OCI-LY3 (cell line): ENCODE data around the gene PCDHB14.
"Not testable (repeated sequence)": the region's sequence is repeated elsewhere in the genome, so short reads cannot be mapped to it uniquely, and the experiment has no call there.

Experiments
- H2AFZ ChIP-seq: fragments of 200-600, 300-600 bp; shearing (Covaris generic); 2 replicates; pipeline ENCODE4 v1.6.0; 2014; ENCODE audit warnings: antibody characterized with exemption, low read depth, low read length
- H3K27ac ChIP-seq: fragments of 200-600, 300-600 bp; sonication (generic); 2 replicates; pipeline ENCODE4 v1.5.1; 2014; ENCODE audit warnings: mild to moderate bottlenecking, low read length, moderate library complexity, mixed read lengths
- H3K27me3 ChIP-seq: fragments of 200-600, 300-600 bp; sonication (generic); 2 replicates; pipeline ENCODE4 v1.6.1; 2014; ENCODE audit warnings: low read depth, low read length, mixed read lengths
- H3K36me3 ChIP-seq: fragments of 200-600, 300-600 bp; sonication (generic); replicated peaks from 2 replicates; pipeline ENCODE3; 2014; ENCODE audit warnings: low read depth, low read length, mixed read lengths
- H3K4me1 ChIP-seq: fragments of 300-600, 200-600 bp; sonication (generic); 2 replicates; pipeline ENCODE4 v1.6.1; 2014; ENCODE audit warnings: low read length, mixed read lengths
- H3K4me2 ChIP-seq: fragments of 200-600, 300-600 bp; sonication (generic); 2 replicates; pipeline ENCODE4 v1.6.1; 2014; ENCODE audit warnings: low read length, mixed read lengths
- H3K4me3 ChIP-seq: fragments of 300-600, 200-600 bp; sonication (generic); 2 replicates; pipeline ENCODE4 v1.5.1; 2014; ENCODE audit warnings: antibody characterized with exemption, mild to moderate bottlenecking, low read length, moderate library complexity
- H3K79me2 ChIP-seq: fragments of 300-600, 200-600 bp; shearing (Covaris generic); 2 replicates; pipeline ENCODE4 v1.6.1; 2014; ENCODE audit warnings: mild to moderate bottlenecking, low read length, mixed read lengths
- H3K9ac ChIP-seq: fragments of 300-600, 200-600 bp; shearing (Covaris generic); 2 replicates; pipeline ENCODE4 v1.6.0; 2014; ENCODE audit warnings: mild to moderate bottlenecking, low read length, moderate library complexity
- H3K9me3 ChIP-seq: fragments of 200-600, 300-600 bp; shearing (Covaris generic); 2 replicates; pipeline ENCODE4 v1.6.1; 2014; ENCODE audit warnings: low read length, mixed read lengths; ENCODE audit not compliant: insufficient read depth
- H4K20me1 ChIP-seq: fragments of 200-600, 300-600 bp; sonication (generic); 2 replicates; pipeline ENCODE4 v1.6.1; 2016; ENCODE audit warnings: low read length, mixed read lengths; ENCODE audit not compliant: insufficient read depth
- CTCF ChIP-seq: fragments of 200-600, 300-600 bp; sonication (generic); IDR thresholded peaks from 2 replicates; pipeline ENCODE4 v1.5.1; 2014; ENCODE audit warnings: antibody characterized with exemption, low read length, low read depth
- EZH2phosphoT487 ChIP-seq: fragments of 200-600 bp; shearing (Covaris generic); IDR thresholded peaks from 2 replicates; pipeline ENCODE4 v1.6.1; 2018; ENCODE audit warnings: antibody characterized with exemption, mixed run types, low read depth

PCDHB14 gene

GRCh38 chr5:141208478-141208877 lies 14.7 kb upstream of the PCDHB14 start, which contains the start of gene PCDHB12:
PCDHB12 (plus strand) TSS chr5:141208719; CDS start chr5:141208908, 189 bp downstream.
- H3K9me3 ChIP-seq = no peaks in the 10 kb centered on the region
- no peaks in the 10 kb centered on the region for H3K36me3 ChIP-seq
- no peaks in the 10 kb centered on the region for H3K79me2 ChIP-seq
- no peak within 1 kb of the TSS for H3K27ac ChIP-seq
- H3K4me2 ChIP-seq = no peak within 1 kb of the TSS
- no peaks in the 10 kb centered on the region for H3K27me3 ChIP-seq
- no peaks in the 10 kb centered on the region for H4K20me1 ChIP-seq
- no peak within 1 kb of the TSS for H3K4me3 ChIP-seq
- no peak within 1 kb of the TSS for H3K9ac ChIP-seq
- H3K4me1 ChIP-seq = no peaks in the 10 kb centered on the region
- TF ChIP-seq CTCF (no peak), EZH2phosphoT487 (no peak)
- H2AFZ ChIP-seq = no peak within 1 kb of the TSS

- not testable (repeated sequence) for H3K27me3 ChIP-seq, H3K27ac ChIP-seq, H2AFZ ChIP-seq, H4K20me1 ChIP-seq, H3K9me3 ChIP-seq, H3K79me2 ChIP-seq, H3K36me3 ChIP-seq, H3K9ac ChIP-seq, H3K4me3 ChIP-seq, H3K4me2 ChIP-seq, H3K4me1 ChIP-seq
Observed at GRCh38 chr5:141210281-141210680, 12.9 kb upstream of the PCDHB14 start.

GRCh38 chr5:141210849-141211248 lies 12.3 kb upstream of the PCDHB14 start:
- not testable (repeated sequence) for H3K4me2 ChIP-seq, H4K20me1 ChIP-seq, H3K36me3 ChIP-seq, H3K9ac ChIP-seq, H3K4me3 ChIP-seq, H2AFZ ChIP-seq, H3K79me2 ChIP-seq, H3K4me1 ChIP-seq, H3K9me3 ChIP-seq, H3K27me3 ChIP-seq, H3K27ac ChIP-seq

GRCh38 chr5:141213656-141214339 lies 9.3 kb upstream of the PCDHB14 start, which contains the start of gene PCDHB13:
PCDHB13 (plus strand) TSS chr5:141213919; CDS start chr5:141214124, 205 bp downstream.
- not testable (repeated sequence) for H4K20me1 ChIP-seq, H3K27ac ChIP-seq, H3K9me3 ChIP-seq, H3K27me3 ChIP-seq, H3K4me1 ChIP-seq, H3K9ac ChIP-seq, H3K79me2 ChIP-seq, H2AFZ ChIP-seq, H3K36me3 ChIP-seq, H3K4me3 ChIP-seq, H3K4me2 ChIP-seq

GRCh38 chr5:141214583-141214982 lies 8.6 kb upstream of the PCDHB14 start:
- H3K4me3 ChIP-seq, H3K36me3 ChIP-seq, H3K79me2 ChIP-seq, H3K4me2 ChIP-seq, H3K4me1 ChIP-seq, H2AFZ ChIP-seq, H3K27ac ChIP-seq, H4K20me1 ChIP-seq, H3K9ac ChIP-seq, H3K27me3 ChIP-seq, H3K9me3 ChIP-seq: not testable (repeated sequence)

GRCh38 chr5:141215504-141215903 lies 7.6 kb upstream of the PCDHB14 start:
- H3K36me3 ChIP-seq, H3K4me3 ChIP-seq, H3K9ac ChIP-seq, H2AFZ ChIP-seq, H3K79me2 ChIP-seq, H3K27ac ChIP-seq, H3K4me1 ChIP-seq, H3K4me2 ChIP-seq, H4K20me1 ChIP-seq, H3K9me3 ChIP-seq, H3K27me3 ChIP-seq: not testable (repeated sequence)

- not testable (repeated sequence) for H3K27ac ChIP-seq, H3K9me3 ChIP-seq, H3K36me3 ChIP-seq, H3K4me1 ChIP-seq, H3K4me3 ChIP-seq, H3K4me2 ChIP-seq, H3K9ac ChIP-seq, H2AFZ ChIP-seq, H3K79me2 ChIP-seq, H4K20me1 ChIP-seq, H3K27me3 ChIP-seq
Observed at GRCh38 chr5:141216035-141216434, 7.1 kb upstream of the PCDHB14 start.

GRCh38 chr5:141224844-141225243 lies 1.7 kb downstream of the PCDHB14 start:
- not testable (repeated sequence) for H3K9me3 ChIP-seq, H3K27me3 ChIP-seq, H2AFZ ChIP-seq, H3K9ac ChIP-seq, H3K36me3 ChIP-seq, H3K4me1 ChIP-seq, H3K4me2 ChIP-seq, H3K27ac ChIP-seq, H3K4me3 ChIP-seq, H3K79me2 ChIP-seq, H4K20me1 ChIP-seq

- H2AFZ ChIP-seq, H3K79me2 ChIP-seq, H3K4me2 ChIP-seq, H3K27me3 ChIP-seq, H3K4me1 ChIP-seq, H3K27ac ChIP-seq, H3K9me3 ChIP-seq, H3K9ac ChIP-seq, H4K20me1 ChIP-seq, H3K36me3 ChIP-seq, H3K4me3 ChIP-seq: not testable (repeated sequence)
Observed at GRCh38 chr5:141225421-141225820, 2.3 kb downstream of the PCDHB14 start.
